AG04450 (cell line): ENCODE measurements around the gene OSTF1. TPM values are rescaled to one million over a fixed set of nuclear protein-coding genes. Genes with fewer than 3 reads are reported as not detected.

Experiments used
- CTCF ChIA-PET: fragments of 300-600, 350-600 bp; formaldehyde crosslinking; extraction: SDS; loops from one replicate; lab custom pipeline; 2022; ENCODE audit warnings: antibody characterized with exemption, inconsistent platforms; lab: Charles Lee
- POLR2A ChIA-PET: fragments of 350-600 bp; formaldehyde crosslinking; extraction: SDS; loops from one replicate; lab custom pipeline; 2021; ENCODE audit warnings: antibody characterized with exemption, inconsistent platforms; lab: Yijun Ruan, JAX
- DNase-seq: peaks from one replicate; pipeline ENCODE4 v3.0.0-alpha.2; 2011; ENCODE audit warnings: low read depth, low spot score
- H3K27ac ChIP-seq: one replicate; pipeline ENCODE4 v1.5.1; 2012; ENCODE audit warnings: low read depth, low read length, control low read depth
- H3K27me3 ChIP-seq: one replicate; pipeline ENCODE4 v1.6.0; 2012; ENCODE audit warnings: low read length; ENCODE audit not compliant: control insufficient read depth, insufficient read depth
- H3K4me3 ChIP-seq: 2 replicates; pipeline ENCODE4 v1.5.1; 2011; ENCODE audit warnings: mild to moderate bottlenecking, low read depth, low read length, control low read depth
- H3K9me3 ChIP-seq: 2 replicates; pipeline ENCODE4 v1.5.1; 2012; ENCODE audit warnings: low read length; ENCODE audit not compliant: control insufficient read depth, insufficient read depth
- polyA minus RNA-seq: library from RNA; depleted of rRNA, polyadenylated mRNA; stranded (reverse); fragments of >200 nt; gene quantifications from 2 replicates; pipeline ENCODE4 v1.2.3, GENCODE V29; 2011; rRNA and poly(A)+ RNA removed
- polyA plus RNA-seq: library from polyadenylated mRNA; depleted of rRNA; stranded (reverse); fragments of >200 nt; gene quantifications from 2 replicates; pipeline ENCODE4 v1.2.3, GENCODE V29; 2011; rRNA removed
- TF ChIP-seq, protein P1 (sequence below): IDR thresholded peaks from 2 replicates; pipeline ENCODE4 v1.5.1; 2011; ENCODE audit warnings: low read depth, low read length, control low read depth, inconsistent platforms

Gene OSTF1, protein sequence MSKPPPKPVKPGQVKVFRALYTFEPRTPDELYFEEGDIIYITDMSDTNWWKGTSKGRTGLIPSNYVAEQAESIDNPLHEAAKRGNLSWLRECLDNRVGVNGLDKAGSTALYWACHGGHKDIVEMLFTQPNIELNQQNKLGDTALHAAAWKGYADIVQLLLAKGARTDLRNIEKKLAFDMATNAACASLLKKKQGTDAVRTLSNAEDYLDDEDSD
- polyA plus RNA-seq (19.5 and 22.7 TPM in 2 replicates), polyA minus RNA-seq (21.1 and 29.4 TPM in 2 replicates)

DNA sequence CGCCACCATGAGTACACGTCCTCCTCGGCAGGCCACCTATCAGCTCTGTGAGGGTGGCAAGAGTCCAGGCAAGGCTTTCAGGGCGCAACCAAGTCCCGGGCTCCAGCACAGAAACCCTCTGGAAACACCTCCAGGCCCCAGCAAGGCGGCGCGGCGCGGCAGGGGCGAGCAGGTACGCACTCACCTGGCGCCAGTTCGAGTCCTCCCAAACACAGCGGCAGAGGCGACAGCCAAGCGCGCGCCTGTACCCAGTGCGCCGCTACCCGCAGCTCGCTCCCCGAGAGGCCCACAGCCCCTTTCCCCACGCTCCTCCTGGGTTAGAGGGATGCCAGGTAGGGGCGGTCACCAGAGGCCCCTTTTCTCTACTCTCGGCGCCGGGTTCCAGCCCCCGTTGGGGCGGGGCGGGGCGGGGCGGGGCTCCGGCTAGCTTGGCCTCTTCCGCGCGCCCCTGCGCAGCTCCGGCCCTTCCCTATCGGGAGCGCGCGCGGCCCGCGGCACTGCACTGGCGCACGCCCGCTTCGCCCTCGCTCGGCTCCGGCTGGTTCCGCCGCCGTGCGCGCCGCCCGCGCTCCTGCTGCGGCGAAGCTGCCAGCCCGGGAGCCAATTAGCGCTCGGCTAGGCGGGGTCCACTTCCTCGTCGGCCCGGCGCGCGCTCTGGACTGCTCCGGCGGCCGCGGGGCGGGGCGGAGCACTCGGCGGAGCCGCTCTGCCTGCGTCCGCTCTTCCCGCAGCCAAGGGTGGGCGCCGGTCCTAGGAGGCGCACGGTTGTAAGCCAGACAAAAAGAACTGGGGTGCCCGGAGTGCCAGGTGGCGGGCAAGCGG is at the start of gene OSTF1, which contains the start of gene NMRK1:
TSS of gene OSTF1 (plus strand) at position 691 of the 822 bp plus-strand sequence. CDS start 179 bp downstream, outside the sequence.
TSS of gene NMRK1 (minus strand) at position 332 of the 822 bp plus-strand sequence. CDS start 5,040 bp downstream, outside the sequence.
- CTCF ChIA-PET = interaction anchor here (0.6 to 1.3 kb wide), 7 partner anchors 15 to 1380 kb away, joined by 3 to 5 read pairs (median 3); partner anchors contain the start of gene C9orf40
- Histone ChIP-seq H3K27ac (peak within 1 kb of the TSS; percentile 78), H3K27me3 (no peaks in the 10 kb centered on the region), H3K4me3 (peak within 1 kb of the TSS; percentile 98), H3K9me3 (peaks cover 4% of the 10 kb centered on the region; the same call in 1 of the 2 replicates)
- peak; percentile 89 for DNase-seq
- POLR2A ChIA-PET = interaction anchor here (0.6 to 1.8 kb wide), 7 partner anchors 20 to 1113 kb away, joined by 3 to 8 read pairs (median 5); partner anchors contain the start of gene CARNMT1
- TF ChIP-seq, protein P1, sequence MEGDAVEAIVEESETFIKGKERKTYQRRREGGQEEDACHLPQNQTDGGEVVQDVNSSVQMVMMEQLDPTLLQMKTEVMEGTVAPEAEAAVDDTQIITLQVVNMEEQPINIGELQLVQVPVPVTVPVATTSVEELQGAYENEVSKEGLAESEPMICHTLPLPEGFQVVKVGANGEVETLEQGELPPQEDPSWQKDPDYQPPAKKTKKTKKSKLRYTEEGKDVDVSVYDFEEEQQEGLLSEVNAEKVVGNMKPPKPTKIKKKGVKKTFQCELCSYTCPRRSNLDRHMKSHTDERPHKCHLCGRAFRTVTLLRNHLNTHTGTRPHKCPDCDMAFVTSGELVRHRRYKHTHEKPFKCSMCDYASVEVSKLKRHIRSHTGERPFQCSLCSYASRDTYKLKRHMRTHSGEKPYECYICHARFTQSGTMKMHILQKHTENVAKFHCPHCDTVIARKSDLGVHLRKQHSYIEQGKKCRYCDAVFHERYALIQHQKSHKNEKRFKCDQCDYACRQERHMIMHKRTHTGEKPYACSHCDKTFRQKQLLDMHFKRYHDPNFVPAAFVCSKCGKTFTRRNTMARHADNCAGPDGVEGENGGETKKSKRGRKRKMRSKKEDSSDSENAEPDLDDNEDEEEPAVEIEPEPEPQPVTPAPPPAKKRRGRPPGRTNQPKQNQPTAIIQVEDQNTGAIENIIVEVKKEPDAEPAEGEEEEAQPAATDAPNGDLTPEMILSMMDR = no peak

DNA sequence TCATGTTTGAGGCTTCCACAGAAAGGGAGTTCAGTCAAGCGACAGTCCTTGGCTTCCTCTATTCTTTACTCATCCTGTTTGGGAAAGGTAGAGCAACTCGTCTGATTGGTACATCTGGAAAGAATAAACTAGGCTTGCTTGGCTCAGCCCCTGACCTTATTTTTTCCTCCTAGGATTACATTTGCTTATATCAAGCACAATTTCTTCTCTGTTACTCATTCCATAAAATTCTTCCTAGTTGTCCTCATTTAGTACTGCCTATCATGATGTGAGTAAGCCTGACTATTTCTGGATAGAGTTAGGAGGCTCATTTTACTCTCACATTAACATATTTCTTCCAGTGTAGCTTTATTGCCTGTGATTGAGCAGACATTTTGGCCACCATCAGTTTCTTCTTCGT is 49.3 kb upstream of the OSTF1 start:
- no peak overlapping the region for H3K4me3 ChIP-seq
- ChIA-PET CTCF (interaction anchor here (0.8 to 2.4 kb wide), 2 partner anchors 12 to 263 kb away, joined by 3 to 15 read pairs; partner anchors contain the start of gene CARNMT1), POLR2A (interaction anchor here (0.8 to 1.2 kb wide), 3 partner anchors 10 to 15 kb away, joined by 3 to 6 read pairs (median 3); partner anchors contain the start of gene CARNMT1)
- no peaks in the 10 kb centered on the region for H3K9me3 ChIP-seq
- peak overlapping the region; percentile 97 for H3K27ac ChIP-seq
- H3K27me3 ChIP-seq = no peaks in the 10 kb centered on the region
- peak; percentile 75 for DNase-seq
- TF ChIP-seq, protein P1 = no peak

DNA sequence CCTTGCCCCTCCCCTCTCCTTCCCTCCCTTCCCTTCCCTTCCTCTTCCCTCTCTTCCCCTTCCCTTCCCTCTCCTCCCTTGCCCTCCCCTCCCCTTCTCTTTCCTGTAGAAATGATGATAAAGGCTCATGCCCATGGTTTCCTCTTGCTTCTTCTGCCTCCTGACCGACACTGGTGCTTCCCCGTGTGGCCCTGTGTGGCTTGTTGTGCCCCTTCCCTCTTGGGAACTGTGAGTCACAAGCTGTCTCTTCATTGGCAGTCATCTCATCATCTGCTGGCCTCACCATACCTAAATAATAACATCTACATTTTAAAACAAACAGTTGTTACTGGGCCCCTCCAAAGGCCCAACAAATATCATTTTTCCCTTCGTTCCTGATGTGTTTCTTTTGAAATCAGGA is 48.5 kb upstream of the OSTF1 start:
- peak overlapping the region; percentile 97 for H3K27ac ChIP-seq
- no peaks in the 10 kb centered on the region for H3K9me3 ChIP-seq
- no peak for DNase-seq
- ChIA-PET CTCF (interaction anchor here (0.6 to 2.4 kb wide), 2 partner anchors 12 to 177 kb away, joined by 6 to 15 read pairs; partner anchors contain the start of gene CARNMT1), POLR2A (interaction anchor here (0.8 to 1.2 kb wide), 3 partner anchors 11 to 14 kb away, joined by 3 to 6 read pairs (median 3); partner anchors contain the start of gene CARNMT1)
- H3K4me3 ChIP-seq = no peak overlapping the region
- TF ChIP-seq, protein P1 = no peak
- no peaks in the 10 kb centered on the region for H3K27me3 ChIP-seq

DNA sequence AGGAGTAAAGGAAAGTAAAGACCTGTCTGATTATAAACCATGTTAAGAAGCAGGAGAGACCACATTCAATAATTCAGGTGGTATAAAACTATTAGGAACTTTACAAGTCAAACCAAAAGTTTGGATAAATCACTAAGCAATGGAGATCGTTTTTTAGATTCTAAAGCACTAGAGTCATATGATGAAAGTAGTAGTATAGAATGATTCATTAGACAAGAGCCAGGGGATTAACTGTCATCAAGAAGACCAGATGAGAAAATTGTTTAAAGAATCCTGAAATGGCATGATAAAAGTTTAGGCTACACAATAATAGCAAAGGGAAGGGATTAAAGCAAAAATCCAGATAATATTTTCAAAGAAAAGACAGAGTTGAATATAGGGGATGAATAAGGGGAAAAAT is 47.3 kb upstream of the OSTF1 start:
- ChIA-PET POLR2A (no interaction called here), CTCF (interaction anchor here (0.6 to 2.4 kb wide), 2 partner anchors 14 to 269 kb away, joined by 3 to 15 read pairs; partner anchors contain the start of gene CARNMT1)
- no peaks in the 10 kb centered on the region for H3K27me3 ChIP-seq
- no peaks in the 10 kb centered on the region for H3K9me3 ChIP-seq
- H3K4me3 ChIP-seq = no peak overlapping the region
- no peak for DNase-seq
- TF ChIP-seq, protein P1 = no peak
- no peak overlapping the region for H3K27ac ChIP-seq
